ENCODE results near the gene KCNQ4. TPM values are rescaled to one million over a fixed set of nuclear protein-coding genes. Genes with fewer than 3 reads are reported as not detected.

Gene KCNQ4
- total RNA-seq, 4 donors from 2014 or later, result 1.1 to 3.8 (median 1.5) TPM

DNA sequence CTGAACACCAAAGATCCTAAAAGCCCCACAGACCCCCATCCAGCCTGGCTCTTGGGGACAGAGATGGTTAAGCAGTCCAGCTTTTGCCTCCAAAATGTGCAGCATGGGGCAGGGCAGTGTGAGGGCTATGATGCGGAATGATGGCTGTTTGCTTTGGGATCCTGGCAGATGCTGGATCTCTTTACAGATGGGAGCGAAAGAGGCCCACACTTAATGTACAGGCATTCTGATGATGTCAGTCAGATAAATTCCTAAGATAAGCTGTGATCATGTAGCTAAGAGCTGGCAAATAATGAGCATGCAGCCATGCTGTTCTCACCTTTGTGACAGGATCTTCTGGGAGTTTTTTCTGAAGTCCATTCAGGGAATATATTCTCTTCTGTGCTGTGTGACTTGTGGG, 17.6 kb upstream of the KCNQ4 start:
- Histone ChIP-seq H3K4me3 (no peak overlapping the region), H3K27ac (no peak overlapping the region), H3K4me1 (peaks cover 29% of the 10 kb centered on the region), H3K9me3 (no peaks in the 10 kb centered on the region), H3K27me3 (no peaks in the 10 kb centered on the region), H3K36me3 (peaks cover 95% of the 10 kb centered on the region)
- 83% methylated on average over 2 of the region's 2 CpGs for WGBS
- no peak for DNase-seq (ENCODE audit: low spot score in 2 of 2)
- no peak for TF ChIP-seq POLR2A (IDR thresholded peaks at IDR 0.05)
- TF ChIP-seq EP300 (IDR thresholded peaks at IDR 0.05), result no peak
- TF ChIP-seq POLR2AphosphoS5 (IDR thresholded peaks at IDR 0.05), result no peak
- TF ChIP-seq, protein P1, sequence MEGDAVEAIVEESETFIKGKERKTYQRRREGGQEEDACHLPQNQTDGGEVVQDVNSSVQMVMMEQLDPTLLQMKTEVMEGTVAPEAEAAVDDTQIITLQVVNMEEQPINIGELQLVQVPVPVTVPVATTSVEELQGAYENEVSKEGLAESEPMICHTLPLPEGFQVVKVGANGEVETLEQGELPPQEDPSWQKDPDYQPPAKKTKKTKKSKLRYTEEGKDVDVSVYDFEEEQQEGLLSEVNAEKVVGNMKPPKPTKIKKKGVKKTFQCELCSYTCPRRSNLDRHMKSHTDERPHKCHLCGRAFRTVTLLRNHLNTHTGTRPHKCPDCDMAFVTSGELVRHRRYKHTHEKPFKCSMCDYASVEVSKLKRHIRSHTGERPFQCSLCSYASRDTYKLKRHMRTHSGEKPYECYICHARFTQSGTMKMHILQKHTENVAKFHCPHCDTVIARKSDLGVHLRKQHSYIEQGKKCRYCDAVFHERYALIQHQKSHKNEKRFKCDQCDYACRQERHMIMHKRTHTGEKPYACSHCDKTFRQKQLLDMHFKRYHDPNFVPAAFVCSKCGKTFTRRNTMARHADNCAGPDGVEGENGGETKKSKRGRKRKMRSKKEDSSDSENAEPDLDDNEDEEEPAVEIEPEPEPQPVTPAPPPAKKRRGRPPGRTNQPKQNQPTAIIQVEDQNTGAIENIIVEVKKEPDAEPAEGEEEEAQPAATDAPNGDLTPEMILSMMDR (IDR thresholded peaks at IDR 0.05), result no peak

DNA sequence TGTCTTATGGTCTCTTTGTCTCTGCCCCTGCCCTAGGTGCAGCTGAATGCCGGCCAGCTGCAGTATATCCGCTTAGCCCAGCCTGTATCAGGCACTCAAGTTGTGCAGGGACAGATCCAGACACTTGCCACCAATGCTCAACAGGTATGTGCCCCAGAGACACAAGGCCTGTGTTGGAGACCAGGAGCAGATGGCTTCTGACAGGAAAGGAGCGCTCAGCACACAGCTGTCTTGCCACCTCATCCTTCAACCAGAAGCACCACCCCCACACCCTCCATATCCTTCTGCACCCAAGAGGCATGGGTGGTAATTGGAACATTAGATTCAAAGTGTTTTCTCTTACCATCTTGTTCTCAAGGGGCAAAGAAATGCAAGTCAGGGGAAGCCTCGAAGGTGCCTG, 17.0 kb upstream of the KCNQ4 start:
- Histone ChIP-seq H3K4me3 (no peak overlapping the region), H3K27me3 (no peaks in the 10 kb centered on the region), H3K36me3 (peaks cover 95% of the 10 kb centered on the region), H3K4me1 (peaks cover 26% of the 10 kb centered on the region), H3K9me3 (no peaks in the 10 kb centered on the region), H3K27ac (no peak overlapping the region)
- TF ChIP-seq, protein P1 (IDR thresholded peaks at IDR 0.05), result no peak
- no peak for TF ChIP-seq POLR2A (IDR thresholded peaks at IDR 0.05)
- TF ChIP-seq EP300 (IDR thresholded peaks at IDR 0.05), result no peak
- TF ChIP-seq POLR2AphosphoS5 (IDR thresholded peaks at IDR 0.05), result no peak
- 93% methylated on average over 4 of the region's 4 CpGs for WGBS
- no peak for DNase-seq (ENCODE audit: low spot score in 2 of 2)

DNA sequence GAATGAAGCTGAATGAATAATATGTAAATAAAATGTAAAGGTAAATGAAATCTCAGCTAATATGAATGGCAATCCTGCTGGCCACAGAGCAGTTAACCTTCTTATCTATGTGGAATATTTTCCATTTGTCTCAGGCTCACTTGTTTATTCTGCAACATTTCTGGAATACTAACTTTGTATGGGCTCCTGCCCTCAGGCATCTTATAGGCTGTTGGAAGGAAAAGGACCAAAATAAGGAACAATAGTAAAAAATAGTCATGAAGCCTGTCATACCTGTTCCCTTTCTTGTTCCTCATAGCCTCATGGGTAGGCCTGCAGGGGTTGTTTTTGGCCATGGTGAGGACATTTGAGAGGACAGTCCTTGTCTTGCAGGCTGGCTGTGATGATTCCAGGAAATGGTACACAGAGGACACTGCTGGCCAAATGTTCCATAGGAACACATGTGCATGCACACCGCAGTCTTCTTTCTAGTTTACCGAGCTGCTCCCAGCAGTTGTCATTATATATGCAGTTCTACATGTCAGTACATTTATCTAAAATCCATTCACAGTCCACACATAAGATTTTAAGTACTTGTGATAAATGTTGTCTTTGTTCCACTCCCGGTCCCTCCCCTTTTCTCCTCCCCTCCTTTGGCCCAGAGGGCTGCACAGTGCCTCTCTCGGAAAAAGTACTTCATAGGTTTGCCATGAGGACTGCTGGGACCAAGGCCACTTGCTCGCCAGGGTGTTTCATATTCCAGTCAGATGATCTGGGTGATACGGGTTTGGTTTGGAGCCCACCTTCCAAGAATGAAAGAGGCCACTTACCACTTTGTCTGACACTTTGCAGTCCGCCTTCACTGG, 15.2 kb upstream of the KCNQ4 start:
- no peak for DNase-seq (ENCODE audit: low spot score in 2 of 2)
- peaks cover 85% of the 10 kb centered on the region for H3K36me3 ChIP-seq
- TF ChIP-seq POLR2A (IDR thresholded peaks at IDR 0.05), result no peak
- TF ChIP-seq, protein P1 (IDR thresholded peaks at IDR 0.05), result no peak
- no peak for TF ChIP-seq POLR2AphosphoS5 (IDR thresholded peaks at IDR 0.05)
- H3K27me3 ChIP-seq, result no peaks in the 10 kb centered on the region
- H3K4me1 ChIP-seq, result peaks cover 26% of the 10 kb centered on the region
- peak overlapping the region; percentile 12 for H3K27ac ChIP-seq
- no peak overlapping the region for H3K4me3 ChIP-seq
- WGBS, result 57% methylated on average over 7 of the region's 7 CpGs
- no peaks in the 10 kb centered on the region for H3K9me3 ChIP-seq

DNA sequence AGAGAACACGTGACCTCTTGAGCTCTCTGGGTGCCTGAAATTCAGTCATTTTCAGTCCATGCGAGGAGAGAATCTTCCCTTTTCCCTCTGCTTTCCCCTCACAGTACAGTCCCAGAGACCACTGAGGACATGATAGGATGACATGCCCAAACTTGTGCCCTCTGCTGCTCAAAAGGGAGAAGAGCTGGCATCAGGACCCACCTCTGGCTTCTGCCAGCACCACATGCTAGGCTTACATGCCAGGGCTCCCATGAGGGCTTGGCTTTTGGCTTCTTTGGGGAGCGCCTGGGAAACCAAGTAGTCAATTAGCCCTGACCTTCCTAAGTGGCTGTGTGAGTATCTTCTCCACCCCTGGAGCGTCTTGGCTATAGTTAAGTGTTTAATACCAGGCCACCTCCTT, 13.8 kb upstream of the KCNQ4 start:
- Histone ChIP-seq H3K36me3 (peaks cover 70% of the 10 kb centered on the region), H3K27me3 (no peaks in the 10 kb centered on the region), H3K27ac (no peak overlapping the region), H3K4me1 (peaks cover 26% of the 10 kb centered on the region), H3K9me3 (no peaks in the 10 kb centered on the region), H3K4me3 (no peak overlapping the region)
- 58% methylated on average over 4 of the region's 4 CpGs for WGBS
- TF ChIP-seq POLR2A (IDR thresholded peaks at IDR 0.05) (no peak), EP300 (IDR thresholded peaks at IDR 0.05) (no peak), POLR2AphosphoS5 (IDR thresholded peaks at IDR 0.05) (no peak)
- TF ChIP-seq, protein P1 (IDR thresholded peaks at IDR 0.05), result no peak
- no peak for DNase-seq (ENCODE audit: low spot score in 2 of 2)

DNA sequence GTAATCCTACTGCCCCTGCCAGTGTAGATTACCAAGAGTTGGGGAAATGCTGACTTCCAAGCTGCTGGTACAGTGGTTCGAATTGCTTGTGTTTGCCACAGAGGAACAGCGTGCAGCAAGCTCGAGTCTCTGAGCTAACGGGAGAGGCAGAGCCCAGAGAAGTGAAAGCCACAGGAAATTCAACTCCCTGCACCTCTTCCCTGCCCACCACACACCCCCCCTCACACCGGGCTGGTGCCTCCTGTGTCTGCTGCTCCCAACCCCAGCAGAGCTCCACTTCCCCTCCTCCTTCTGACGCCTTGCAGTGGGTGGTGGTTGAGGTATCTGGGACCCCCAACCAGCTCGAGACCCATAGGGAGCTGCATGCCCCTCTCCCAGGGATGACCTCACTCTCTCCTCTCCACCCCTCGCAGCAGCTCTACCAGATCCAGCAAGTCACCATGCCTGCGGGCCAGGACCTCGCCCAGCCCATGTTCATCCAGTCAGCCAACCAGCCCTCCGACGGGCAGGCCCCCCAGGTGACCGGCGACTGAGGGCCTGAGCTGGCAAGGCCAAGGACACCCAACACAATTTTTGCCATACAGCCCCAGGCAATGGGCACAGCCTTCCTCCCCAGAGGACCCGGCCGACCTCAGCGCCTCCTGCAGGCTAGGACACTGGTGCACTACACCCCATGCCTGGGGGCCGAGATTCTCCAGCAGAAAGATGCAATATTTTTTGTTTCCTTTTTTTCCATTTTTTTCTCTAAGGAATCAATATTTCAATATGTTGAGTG, 13.1 kb upstream of the KCNQ4 start:
- Histone ChIP-seq H3K27me3 (no peaks in the 10 kb centered on the region), H3K4me1 (peaks cover 26% of the 10 kb centered on the region), H3K9me3 (no peaks in the 10 kb centered on the region), H3K27ac (no peak overlapping the region), H3K4me3 (no peak overlapping the region), H3K36me3 (peaks cover 64% of the 10 kb centered on the region)
- WGBS, result 57% methylated on average over 17 of the region's 18 CpGs
- no peak for TF ChIP-seq POLR2AphosphoS5 (IDR thresholded peaks at IDR 0.05)
- TF ChIP-seq POLR2A (IDR thresholded peaks at IDR 0.05), result no peak
- TF ChIP-seq EP300 (IDR thresholded peaks at IDR 0.05), result no peak
- DNase-seq (ENCODE audit: low spot score in 2 of 2), result no peak
